Right lobe of liver (tissue), 6 donors: ENCODE measurements around the gene THSD8. TPM values are rescaled to one million over a fixed set of nuclear protein-coding genes. Genes with fewer than 3 reads are reported as not detected.
A peak's percentile ranks its signal among the peaks of the same experiment; 100 is the strongest.

ENCODE experiments used
- ATAC-seq, 4 donors: fragments of 200-7000 bp; cut with Tn5 transposase; one replicate each; pipeline ENCODE4 v1.9.1; 2020; ENCODE audit warnings: mild to moderate bottlenecking in 4 of 4, moderate library complexity in 4 of 4
- DNase-seq, 3 donors: peaks; one replicate each; pipeline ENCODE4 v3.0.0-alpha.2; 2020
- H3K27ac ChIP-seq, 3 donors: fragments of 200-600 bp; one replicate each; pipeline ENCODE4 v1.8.0; 2022
- H3K27me3 ChIP-seq, 2 donors: fragments of 200-600 bp; one replicate each; pipeline ENCODE4 v1.8.0; 2022
- H3K36me3 ChIP-seq, 4 donors: fragments of 200-600 bp; sonication (generic) in 1 of 4; one replicate each; pipeline versions ENCODE4 v1.5.1 to v1.8.0; 2017 to 2022; ENCODE audit warnings: control low read depth in 1 of 4
- H3K4me1 ChIP-seq, 4 donors: fragments of 200-600 bp; sonication (generic) in 1 of 4; one replicate each; pipeline versions ENCODE4 v1.5.1 to v1.8.0; 2017 to 2022; ENCODE audit warnings: control low read depth in 1 of 4
- H3K4me3 ChIP-seq, 3 donors: fragments of 200-600 bp; one replicate each; pipeline ENCODE4 v1.8.0; 2022
- H3K9me3 ChIP-seq, 4 donors: fragments of 200-600 bp; sonication (generic) in 1 of 4; one replicate each; pipeline versions ENCODE4 v1.5.1 to v1.8.0; 2017 to 2022; ENCODE audit warnings: control low read depth in 1 of 4
- CTCF ChIP-seq, 4 donors: fragments of 200-600 bp in 3 of 4; fragments of 450-650 bp in 1 of 4; IDR thresholded peaks; one replicate each; pipeline versions ENCODE4 v1.5.1 to v1.8.0; 2016 to 2022; ENCODE audit warnings: antibody characterized with exemption in 4 of 4, mild to moderate bottlenecking in 2 of 4
- POLR2A ChIP-seq: fragments of 450-650 bp; IDR thresholded peaks from one replicate; pipeline ENCODE4 v1.6.1; 2017; ENCODE audit warnings: antibody characterized with exemption, mild to moderate bottlenecking
- WGBS: methylation state at CpG from one replicate; pipeline ENCODE4 v1.1.6; 2018; ENCODE audit warnings: low coverage, low lambda C conversion rate; ENCODE audit not compliant: insufficient coverage; ENCODE audit errors: missing lambda C conversion rate; 5-methylcytosine and 5-hydroxymethylcytosine counted together
- intact Hi-C, 2 donors: fragments of 100-400 bp; cut with DNase I; formaldehyde crosslinking; loops; one replicate each; pipeline versions ENCODE4 v1.11.2 to v1.14.1; 2022
- microRNA-seq, 2 donors: library from miRNA; unstranded; fragments of <30 nt; microRNA quantifications; one replicate each; pipeline ENCODE4, GENCODE V29; 2019 to 2020
- small RNA-seq, 2 experiments: library from RNA; depleted of rRNA; stranded (forward); fragments of <200 nt; gene quantifications; one replicate each; pipeline ENCODE3, GENCODE V24; 2016
- total RNA-seq, 6 experiments: library from RNA; depleted of rRNA in 2 of 6; stranded (reverse); fragments of >200 nt in 2 of 6; fragmentation: NEBNext Ultra II Directional in 3 of 6; extraction: Animal tissue kit (Norgen Biotek cat#: 25700) in 3 of 6; gene quantifications; one replicate each; pipeline versions ENCODE4 v1.1.0 to v1.2.4, GENCODE V29; 2016 to 2023
- donor health status: DM: no; HTN: yes; CAD: no.
- donor health status: DM: no; HTN: no; CAD: no.
- donor health status: DM: no; HTN: no; CAD: no.
- donor health status: DM: no; HTN: yes; CAD: no.
- donor health status: DM: no; HTN: yes; CAD: no.

The THSD8 gene
- total RNA-seq, 6 experiments from 2014 or later = 0.62 to 2.0 (median 1.2) TPM; not detected in 1

GRCh38 chr19:12847159-12848139 is 45.6 kb downstream of the THSD8 start:
- Histone ChIP-seq H3K9me3 (no peaks in the 10 kb centered on the region), H3K27me3 (no peaks in the 10 kb centered on the region), H3K36me3 (no peaks in the 10 kb centered on the region), H3K27ac (no peak overlapping the region), H3K4me3 (no peak overlapping the region), H3K4me1 (peaks cover 0 to 7% (median 0%) of the 10 kb centered on the region in 4 donors)
- peak; percentile 97 to 100 (median 99) for TF ChIP-seq CTCF (IDR thresholded peaks at IDR 0.05)
- TF ChIP-seq POLR2A = no peak
- WGBS = 2% methylated on average over 33 of the region's 69 CpGs
- intact Hi-C loops = loop anchor here (10.0 kb wide), 2 partner anchors 83 to 283 kb away; no protein-coding TSS in a partner anchor
- DNase-seq (peak; percentile 83 to 85 (median 84)), ATAC-seq (peak; percentile 97 to 100 (median 99))

Small RNA genes within 50 kb of the gene (microRNA-seq; reads per million reads assigned to microRNA genes)
- gene MIR5684 (0 reads per million in 2 donors), gene MIR6794 (0 reads per million in 2 donors)

Small RNA genes within 50 kb of the gene (small RNA-seq; reads per million reads assigned to genes)
- gene MIR5684 (0 reads per million in 2 experiments), gene MIR6794 (0 reads per million in 2 experiments)

Other genes starting within 250 kb of the THSD8 start
- gene ZNF490, start 191.3 kb upstream of the THSD8 start, total RNA-seq = 1 to 10 TPM; 3.6 to 7.0 (median 4.3) TPM
- gene ZNF791, start 191.1 kb upstream of the THSD8 start, total RNA-seq = 10 to 100 TPM in 1 of 6 experiments, 1 to 10 TPM in 5; 5.5 to 10.7 (median 7.8) TPM
- gene MAN2B1, start 135.3 kb upstream of the THSD8 start, total RNA-seq = 10 to 100 TPM; 32.7 to 76.5 (median 53.6) TPM
- 1 to 10 TPM; 2.5 to 6.2 (median 4.2) TPM for gene WDR83, start 135.3 kb upstream of the THSD8 start, total RNA-seq
- gene DHPS, start 120.2 kb upstream of the THSD8 start, total RNA-seq = 10 to 100 TPM; 29.5 to 60.5 (median 45.8) TPM
- gene GNG14, start 114.1 kb upstream of the THSD8 start, total RNA-seq = not detected
- gene FBXW9, start 105.4 kb upstream of the THSD8 start, total RNA-seq = 1 to 10 TPM; 1.6 to 4.9 (median 2.6) TPM
- 10 to 100 TPM; 14.8 to 28.7 (median 19.6) TPM for gene TNPO2, start 78.1 kb upstream of the THSD8 start, total RNA-seq
- 100 to 1,000 TPM in 4 of 6 experiments, 10 to 100 TPM in 2; 69.8 to 244 (median 106) TPM for gene TRIR, start 67.4 kb upstream of the THSD8 start, total RNA-seq
- gene GET3, start 64.6 kb upstream of the THSD8 start, total RNA-seq = 10 to 100 TPM; 22.3 to 35.8 (median 25.8) TPM
- not detected for gene BEST2, start 50.3 kb upstream of the THSD8 start, total RNA-seq
- gene HOOK2, start 26.5 kb upstream of the THSD8 start, total RNA-seq = 10 to 100 TPM; 16.6 to 34.5 (median 17.6) TPM
- 100 to 1,000 TPM in 2 of 6 experiments, 10 to 100 TPM in 4; 10.2 to 378 (median 66.0) TPM for gene JUNB, start 10.6 kb upstream of the THSD8 start, total RNA-seq
- 100 to 1,000 TPM; 164 to 466 (median 202) TPM for gene PRDX2, start 269 bp upstream of the THSD8 start, total RNA-seq
- gene RNASEH2A, start 4.5 kb downstream of the THSD8 start, total RNA-seq = 1 to 10 TPM; 2.1 to 7.1 (median 3.7) TPM
- not detected for gene RTBDN, start 32.5 kb downstream of the THSD8 start, total RNA-seq
- under 1 TPM in 4 of 6 experiments, not detected in 2; 0.06 to 0.49 (median 0.34) TPM for gene MAST1, start 36.4 kb downstream of the THSD8 start, total RNA-seq
- 10 to 100 TPM; 18.2 to 36.3 (median 26.8) TPM for gene DNASE2, start 79.4 kb downstream of the THSD8 start, total RNA-seq
- gene KLF1, start 85.1 kb downstream of the THSD8 start, total RNA-seq = 1 to 10 TPM in 1 of 6 experiments, under 1 TPM in 2, not detected in 3; 0.32 to 1.7 (median 0.44) TPM
- gene GCDH, start 89.1 kb downstream of the THSD8 start, total RNA-seq = 100 to 1,000 TPM in 1 of 6 experiments, 10 to 100 TPM in 5; 42.2 to 119 (median 59.5) TPM
- under 1 TPM in 1 of 6 experiments, not detected in 5; 0.18 TPM for gene SYCE2, start 117.2 kb downstream of the THSD8 start, total RNA-seq
- gene FARSA, start 131.6 kb downstream of the THSD8 start, total RNA-seq = 10 to 100 TPM; 22.9 to 46.2 (median 29.0) TPM
- gene CALR, start 136.5 kb downstream of the THSD8 start, total RNA-seq = 1,000 to 10,000 TPM in 3 of 6 experiments, 100 to 1,000 TPM in 3; 771 to 1,471 (median 1,008) TPM
- gene RAD23A, start 143.8 kb downstream of the THSD8 start, total RNA-seq = 10 to 100 TPM; 37.8 to 69.0 (median 52.9) TPM
- 10 to 100 TPM in 3 of 6 experiments, 1 to 10 TPM in 3; 7.7 to 29.3 (median 10.0) TPM for gene GADD45GIP1, start 155.2 kb downstream of the THSD8 start, total RNA-seq
- not detected for gene DAND5, start 167.5 kb downstream of the THSD8 start, total RNA-seq
- gene NFIX, start 193.4 kb downstream of the THSD8 start, total RNA-seq = 10 to 100 TPM; 20.3 to 40.0 (median 26.7) TPM